GM18502 (cell line): ENCODE measurements around the gene DMXL1.

Experiments
- ATAC-seq: cut with Tn5 transposase; IDR thresholded peaks from one replicate; pipeline ENCODE4 v1.9.1; 2021; ENCODE audit warnings: mild to moderate bottlenecking; ENCODE audit not compliant: unreplicated experiment, poor library complexity

The DMXL1 gene

DNA sequence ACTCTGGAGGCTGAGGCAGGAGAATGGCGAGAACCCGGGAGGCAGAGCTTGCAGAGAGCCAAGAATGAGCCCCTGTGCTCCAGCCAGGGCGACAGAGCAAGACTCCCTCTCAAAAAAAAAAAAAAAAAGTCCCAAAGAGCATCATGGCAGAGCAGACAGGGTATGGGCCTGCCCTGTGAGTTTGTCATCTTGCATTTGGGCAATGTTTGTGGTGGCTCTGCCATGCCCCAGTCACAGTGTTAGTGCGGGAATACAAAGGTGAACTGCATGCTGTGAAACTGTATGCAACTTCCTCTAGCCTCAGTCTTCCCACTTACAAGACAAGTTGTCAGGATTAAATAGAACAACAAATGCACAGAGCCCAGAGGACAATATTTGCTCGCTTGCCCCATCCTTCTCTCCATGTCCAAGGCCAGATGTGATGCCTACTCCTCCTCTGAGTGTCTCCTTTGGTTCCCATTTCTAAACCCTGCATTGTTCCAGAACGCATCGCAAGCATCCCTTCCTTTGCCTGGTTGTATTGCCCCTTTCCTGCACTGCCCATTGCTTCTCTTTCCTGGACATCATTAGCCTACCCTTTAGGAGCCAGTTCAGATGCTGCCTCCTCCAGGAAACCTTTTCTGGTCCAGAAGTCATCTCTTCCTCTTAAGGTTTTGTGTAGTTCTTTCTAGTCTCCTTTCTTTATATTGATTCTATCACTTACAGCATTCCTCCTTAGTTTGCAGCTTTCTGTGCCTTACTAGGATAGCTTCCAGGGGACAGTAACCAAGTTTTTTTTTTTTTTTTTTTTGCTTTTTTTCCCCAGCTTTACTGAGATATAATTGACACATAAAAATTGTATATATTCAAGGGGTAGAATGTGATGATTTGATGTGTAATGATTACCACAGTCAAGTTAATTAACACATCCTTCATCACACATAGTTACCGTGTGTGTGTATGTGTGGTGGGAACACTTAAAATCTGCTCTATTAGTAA, 215.9 kb downstream of the DMXL1 start:
- ATAC-seq: no peak

DNA sequence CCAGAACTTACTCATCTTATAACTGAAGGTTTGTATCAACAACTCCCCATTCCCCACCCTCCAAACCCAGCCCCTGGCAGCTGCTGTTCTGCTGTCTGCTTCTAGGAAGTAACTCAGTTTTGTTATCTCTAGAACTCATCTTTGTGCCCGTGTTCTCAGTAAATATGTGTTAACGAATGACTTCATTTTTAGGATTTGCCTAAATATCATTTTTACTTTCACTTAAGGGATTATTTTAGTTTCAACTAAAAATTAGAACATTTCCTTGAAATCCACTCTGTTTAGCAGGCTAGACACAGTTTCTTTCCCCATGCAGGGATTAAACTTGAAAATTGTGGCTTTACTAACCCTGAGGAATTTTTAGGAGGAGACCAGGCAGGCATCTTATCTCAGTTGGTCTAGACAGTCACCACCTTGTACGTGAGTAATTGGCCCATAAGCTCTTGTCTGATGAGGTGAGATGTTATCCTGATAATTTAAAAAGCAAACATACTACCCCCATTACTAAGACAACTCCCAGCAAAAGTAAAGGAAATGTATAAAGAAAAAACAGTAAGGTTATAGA, 216.7 kb downstream of the DMXL1 start:
- peak; percentile 48 for ATAC-seq

DNA sequence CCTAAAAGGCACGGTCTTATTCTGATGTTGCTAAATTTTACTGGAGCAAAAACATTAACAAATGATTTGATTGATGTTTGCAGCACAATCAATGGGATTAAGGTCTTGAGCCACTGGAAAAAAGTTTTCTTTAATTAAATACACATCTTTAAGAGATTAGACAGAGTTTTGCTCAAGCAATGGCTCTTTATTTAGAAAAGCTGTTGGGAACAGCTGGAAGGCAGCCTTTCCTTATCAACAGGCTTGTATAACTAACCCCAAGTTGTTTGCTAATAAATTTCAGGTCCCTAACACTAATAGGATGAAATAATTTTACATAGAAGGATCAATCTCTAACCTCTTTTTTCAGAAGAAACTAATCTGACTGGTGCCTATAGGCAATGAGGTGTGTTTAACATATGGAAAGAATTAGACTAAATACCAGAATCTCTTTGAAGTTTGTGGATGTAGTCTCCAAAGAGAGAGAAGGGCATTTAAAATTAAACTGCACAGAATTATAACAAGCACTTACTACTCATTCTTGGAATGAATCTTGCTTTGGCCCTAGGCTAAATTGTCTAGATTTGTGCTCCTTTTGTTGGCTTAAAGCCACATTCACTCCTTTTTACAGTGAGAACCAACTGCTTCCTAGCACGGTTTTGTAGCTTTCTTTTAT, 217.6 kb downstream of the DMXL1 start:
- ATAC-seq: no peak

DNA sequence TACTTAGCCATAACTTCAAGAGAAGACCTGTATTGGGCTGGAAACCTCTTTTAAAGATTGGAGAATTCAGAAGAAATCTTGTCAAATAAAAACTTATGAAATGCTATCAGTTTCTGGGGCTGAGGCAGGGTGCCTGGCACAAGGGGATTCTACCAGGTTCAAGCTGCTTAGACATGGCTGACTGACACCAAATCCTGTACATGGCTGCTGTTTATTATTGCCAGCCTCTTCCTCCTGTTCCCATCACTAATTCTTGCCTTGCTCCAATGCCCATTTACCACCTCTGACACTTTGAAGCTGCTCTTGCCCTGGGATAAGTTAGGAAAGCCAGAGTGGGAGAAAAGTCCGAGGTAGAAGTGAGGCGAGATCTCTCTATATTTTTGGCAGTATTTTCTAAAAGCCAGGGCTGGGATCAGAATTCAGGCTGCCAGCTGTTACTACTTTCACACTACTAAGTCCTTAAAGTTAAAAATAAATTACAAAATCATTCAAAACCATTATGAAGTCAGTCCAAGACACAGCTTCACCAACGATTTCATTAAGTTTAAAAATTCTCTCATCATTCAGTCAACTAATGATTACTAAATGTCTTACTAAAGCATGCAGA, 218.7 kb downstream of the DMXL1 start:
- no peak for ATAC-seq

DNA sequence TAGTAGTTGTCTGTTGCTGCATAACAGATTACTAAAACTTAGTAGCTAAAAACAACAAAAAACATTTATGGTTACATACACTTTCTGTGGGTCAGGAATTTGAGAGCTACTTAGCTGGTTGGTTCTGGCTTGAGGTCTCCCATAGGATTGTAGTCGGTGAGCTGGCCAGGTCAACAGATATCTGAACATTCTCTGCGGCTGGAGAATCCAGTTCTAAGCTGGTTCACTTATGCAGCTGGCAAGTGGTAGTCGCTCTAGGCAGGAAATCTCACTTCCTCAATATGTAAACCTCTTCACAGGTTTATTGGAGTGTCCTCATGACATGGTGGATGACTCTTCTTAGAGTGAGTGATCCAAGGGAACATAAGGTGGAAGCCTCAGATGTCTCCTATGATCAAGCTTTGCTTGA, 219.3 kb downstream of the DMXL1 start:
- peak; percentile 88 for ATAC-seq

DNA sequence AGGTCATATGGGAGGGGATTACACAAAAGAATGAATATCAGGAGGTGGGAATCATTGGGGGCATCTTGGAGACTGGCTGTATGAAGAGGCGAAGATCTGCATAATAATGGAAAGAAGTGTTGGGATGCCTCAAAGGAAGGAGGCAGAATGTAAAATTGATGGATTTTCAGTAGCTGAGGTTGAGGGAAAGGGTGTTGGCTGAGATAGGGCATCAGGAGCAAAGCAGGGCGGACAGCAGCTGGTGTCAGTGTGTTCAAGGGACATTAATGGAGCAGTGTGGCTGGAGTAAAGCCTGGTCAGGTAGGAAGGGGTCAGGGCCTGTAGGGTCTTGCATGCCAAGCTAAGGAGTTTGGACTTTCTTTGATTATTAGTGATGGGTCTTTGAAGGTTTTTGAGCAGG, 219.7 kb downstream of the DMXL1 start:
- no peak for ATAC-seq

DNA sequence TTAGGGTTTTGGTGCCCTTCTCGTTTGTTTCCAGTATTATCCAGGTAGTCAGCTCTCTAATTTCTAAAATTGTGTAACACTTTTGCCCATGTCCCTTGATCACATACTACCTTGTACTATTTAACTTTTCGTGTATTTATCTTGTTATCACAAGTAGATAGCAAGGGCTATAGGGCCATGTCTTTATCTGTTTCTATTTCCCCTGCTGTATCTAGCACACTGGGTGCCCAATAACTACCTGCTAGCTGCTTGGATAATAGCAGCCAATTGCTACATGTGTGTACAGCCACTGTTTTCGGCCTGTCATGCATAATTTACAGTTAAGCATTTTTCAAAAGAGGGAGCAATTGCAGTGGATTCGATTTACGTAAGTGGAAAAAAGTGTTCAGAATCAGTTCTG, 220.2 kb downstream of the DMXL1 start:
- no peak for ATAC-seq

DNA sequence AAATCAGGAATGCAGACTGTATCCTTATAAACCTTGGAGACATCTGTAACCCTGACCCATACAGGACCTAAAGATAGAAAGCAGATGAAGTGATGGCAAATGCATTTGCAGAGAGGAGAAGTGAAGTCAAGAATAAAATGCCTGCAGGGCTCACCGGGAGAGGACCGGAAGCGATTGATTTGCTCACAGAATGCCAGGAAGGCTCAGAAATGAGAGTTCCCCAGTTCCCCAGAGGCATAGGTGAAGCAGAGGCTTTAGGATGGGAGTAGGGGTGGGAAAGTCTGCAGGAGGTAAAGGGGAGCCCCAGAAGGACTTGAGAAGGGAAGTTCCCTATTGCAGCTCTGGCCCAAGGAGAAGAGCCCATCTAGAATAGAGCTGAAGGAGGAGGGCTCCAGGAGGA, 221.0 kb downstream of the DMXL1 start:
- no peak for ATAC-seq

DNA sequence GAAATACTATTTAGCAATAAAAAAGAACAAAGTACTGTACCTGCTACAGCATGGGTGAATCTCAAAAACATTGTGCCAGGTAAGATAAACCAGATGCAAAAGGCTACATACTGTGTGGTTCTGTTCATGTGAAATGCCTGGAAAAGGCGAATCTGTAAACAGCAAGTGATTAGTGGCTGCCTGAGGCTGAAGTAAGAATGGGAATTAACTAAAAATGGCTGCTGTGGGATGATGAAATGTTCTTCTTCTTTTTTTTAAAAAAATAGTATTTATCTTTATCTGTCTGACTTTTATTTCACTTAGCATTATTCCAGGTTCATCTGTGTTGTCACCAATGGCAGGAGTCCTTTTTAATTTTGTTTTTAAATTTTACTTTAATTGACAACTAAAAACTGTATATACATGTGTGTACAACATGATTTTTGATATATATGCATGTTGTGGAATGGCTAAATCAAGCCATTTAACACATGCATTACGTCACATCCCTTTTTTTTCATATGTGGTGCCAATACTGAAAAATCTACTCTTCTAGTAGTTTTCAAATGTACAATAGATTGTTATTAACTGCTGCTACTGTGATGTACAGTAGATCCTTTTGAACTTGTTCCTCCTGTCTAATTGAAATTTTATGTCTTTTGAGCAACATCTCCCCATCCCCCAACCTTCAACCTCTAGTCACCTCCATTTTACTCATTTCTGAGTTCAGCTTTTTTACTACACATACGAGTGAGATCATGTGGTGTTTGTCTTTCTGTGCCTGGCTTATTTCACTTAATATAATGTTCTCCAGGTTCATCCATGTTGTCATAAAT, 222.0 kb downstream of the DMXL1 start:
- no peak for ATAC-seq

DNA sequence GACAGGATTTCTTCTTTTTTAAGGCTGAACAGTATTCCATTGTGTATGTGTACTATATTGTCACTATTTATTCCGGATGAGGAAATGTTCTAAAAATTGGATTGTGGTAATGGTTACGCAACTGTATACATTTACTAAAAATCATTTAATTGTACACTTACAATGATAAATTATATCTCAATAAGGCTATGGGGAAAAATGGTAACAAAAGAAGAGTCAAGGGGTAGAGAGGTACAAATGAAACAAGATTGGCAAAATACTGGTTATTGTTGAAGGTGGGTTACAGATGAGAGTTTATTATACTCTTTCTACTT, 222.6 kb downstream of the DMXL1 start:
- no peak for ATAC-seq
